ENCODE measurements around the gene PTPRM.

Gene PTPRM

DNA sequence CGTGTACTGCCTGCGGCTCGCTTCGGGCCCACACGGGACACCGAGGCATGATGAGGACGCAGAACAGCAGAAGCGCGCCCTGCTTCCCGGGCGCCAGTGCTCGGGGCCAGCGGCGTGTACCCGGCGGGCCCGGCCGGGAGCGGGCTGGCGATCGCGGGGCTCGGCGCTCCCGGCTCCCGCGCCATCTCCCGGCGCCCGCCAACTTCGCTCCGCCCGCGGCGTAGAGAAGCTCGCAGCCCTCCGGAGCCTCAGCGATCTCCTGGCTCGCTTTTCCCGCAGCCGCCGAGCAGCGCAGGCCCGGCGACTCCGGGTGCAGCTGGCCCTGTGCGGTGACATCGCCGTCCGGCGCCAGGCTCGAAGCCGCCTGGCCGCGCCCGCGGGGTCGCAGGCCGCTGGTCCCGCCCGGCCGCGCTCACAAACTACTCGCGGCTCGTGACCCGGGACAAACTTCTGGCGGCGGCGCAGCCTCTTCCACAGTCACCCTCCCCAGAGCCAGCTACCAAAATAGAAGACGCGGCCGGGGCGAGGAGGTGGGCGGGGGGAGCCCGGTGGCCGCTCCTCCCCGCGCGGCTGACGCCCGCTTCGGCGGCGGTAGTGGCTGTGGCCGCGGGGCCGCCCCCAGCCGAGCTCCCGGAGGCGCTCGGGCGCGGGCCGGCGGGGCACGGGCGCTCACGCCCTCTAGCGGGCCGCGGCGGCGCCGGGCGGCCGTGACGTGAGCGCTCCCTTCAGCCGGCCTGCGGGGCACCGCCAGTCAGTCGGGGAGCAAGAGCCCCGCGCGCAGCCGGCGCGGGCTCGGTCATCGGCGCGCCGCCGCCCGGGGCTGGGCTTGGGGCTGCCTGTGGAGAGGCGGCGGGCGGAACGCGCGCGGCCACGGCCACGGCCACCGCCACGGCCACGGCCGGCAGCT lies at the start of gene PTPRM:
Gene PTPRM (plus strand): TSS at position 750 of the 907 bp plus-strand sequence. CDS start 503 bp downstream, outside the sequence.
- DNase-seq = no peak

DNA sequence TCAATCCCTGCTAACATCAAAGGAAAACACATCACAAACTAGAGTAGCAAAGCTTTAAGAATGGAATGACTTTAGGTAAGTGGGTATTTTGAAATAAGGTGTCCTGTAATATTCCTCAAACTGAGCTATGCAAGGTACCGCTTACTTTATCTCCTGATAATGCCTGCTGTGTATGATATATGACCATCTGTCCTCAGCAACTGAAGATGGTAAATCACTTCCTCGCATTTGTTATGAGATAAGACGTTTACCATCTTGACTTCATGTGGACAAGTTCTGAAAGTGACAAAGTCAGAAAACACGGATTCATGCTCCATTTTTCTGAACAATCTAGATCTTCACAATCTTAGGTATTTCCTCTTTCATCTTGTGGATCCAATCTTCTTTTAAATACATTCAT lies 49.3 kb upstream of the PTPRM start:
- no peak for DNase-seq

DNA sequence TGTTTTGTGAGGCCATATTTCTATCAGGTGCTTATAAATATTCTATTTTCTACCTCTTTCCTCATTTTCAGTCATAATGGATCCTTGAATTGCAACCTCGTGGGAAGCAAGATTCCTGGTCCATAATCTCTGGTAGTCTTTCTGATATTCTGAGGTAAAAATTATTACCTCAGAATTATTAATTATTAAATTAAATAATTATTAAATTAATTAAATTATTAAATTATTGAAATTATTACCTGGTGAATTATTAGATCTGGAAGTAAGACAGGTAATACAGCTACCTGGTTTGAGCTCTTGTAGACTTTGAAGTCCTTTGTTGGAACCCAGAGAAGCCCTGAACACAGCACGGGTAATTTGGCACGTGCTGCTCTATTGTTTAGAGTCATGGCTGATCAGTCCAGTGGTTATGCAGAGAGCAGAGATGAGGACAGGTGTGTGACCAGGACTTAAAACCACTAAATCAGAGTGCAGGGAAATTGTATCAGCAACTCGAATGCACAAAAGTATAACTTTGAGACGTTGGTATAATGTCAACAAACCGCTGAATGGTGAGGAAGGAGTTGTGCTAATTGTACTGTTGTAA lies 46.8 kb upstream of the PTPRM start:
- DNase-seq = no peak

DNA sequence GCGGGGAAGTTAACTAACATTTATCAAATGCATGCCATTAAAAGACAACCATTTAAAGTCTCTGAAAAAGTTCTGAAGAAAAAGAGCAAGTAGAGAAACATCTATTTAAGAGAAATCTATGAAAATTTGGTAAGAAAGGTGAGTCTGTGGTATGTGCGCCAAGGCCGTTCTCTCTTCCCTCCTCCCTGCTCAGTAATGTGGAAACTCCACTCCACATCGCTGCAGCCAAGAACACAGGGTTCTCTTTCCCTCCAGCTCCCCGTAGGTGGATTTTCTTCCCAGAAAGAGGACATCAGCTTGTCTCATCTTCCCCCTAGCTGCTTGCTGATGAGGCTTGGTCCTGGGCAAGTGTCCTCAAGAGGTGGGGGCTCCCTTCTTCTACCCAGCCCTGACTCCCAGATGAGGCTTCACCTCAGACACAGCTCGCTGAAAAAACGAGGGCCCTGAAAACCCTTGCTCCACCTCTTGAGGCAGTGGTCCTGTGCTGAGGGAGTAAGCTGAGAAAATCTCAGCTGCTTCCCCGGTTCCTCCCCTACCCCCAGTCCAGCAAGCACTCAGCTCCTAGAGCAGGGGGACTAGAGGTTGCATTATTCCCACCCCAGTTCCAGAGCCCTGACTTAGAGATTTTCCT lies 45.8 kb upstream of the PTPRM start:
- no peak for DNase-seq

DNA sequence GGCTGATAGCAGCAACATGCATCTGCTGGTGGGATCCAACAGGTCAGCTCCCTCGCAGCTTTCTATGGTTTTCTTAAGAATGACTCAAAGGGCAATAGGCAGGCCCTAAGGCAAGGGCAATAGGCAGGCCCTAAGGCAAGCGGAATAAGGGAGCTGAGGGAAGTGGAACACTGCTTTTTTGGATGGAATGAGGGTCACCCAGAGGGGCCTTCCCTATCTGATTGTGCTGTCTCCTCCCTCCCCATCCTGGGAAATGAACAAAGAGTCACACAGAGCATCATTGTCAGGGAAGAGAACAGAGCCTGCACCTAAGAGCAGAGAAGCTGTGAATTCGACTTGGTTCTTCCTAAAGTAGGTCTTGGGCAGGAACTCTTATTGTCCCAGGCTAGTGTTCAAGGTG lies 43.3 kb upstream of the PTPRM start:
- no peak for DNase-seq

DNA sequence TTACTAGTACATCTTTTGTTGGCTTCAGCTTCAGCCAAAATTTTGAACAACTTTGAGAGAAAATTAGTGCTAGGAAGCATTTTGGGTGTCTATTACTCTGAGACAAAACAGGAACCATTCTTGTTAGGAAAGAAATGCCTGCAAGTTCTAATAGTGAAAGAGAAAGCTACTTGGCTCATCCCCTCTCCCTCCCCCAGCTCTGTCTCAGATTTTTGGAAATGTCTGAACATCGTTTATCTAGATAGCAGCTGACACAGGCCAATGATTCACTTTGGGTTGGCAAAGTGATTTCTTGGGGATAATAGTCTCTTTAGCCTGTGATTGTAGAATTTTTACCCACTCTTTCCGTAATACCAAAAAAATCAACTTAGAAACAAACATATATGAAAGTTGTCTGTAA lies 42.3 kb upstream of the PTPRM start:
- no peak for DNase-seq

DNA sequence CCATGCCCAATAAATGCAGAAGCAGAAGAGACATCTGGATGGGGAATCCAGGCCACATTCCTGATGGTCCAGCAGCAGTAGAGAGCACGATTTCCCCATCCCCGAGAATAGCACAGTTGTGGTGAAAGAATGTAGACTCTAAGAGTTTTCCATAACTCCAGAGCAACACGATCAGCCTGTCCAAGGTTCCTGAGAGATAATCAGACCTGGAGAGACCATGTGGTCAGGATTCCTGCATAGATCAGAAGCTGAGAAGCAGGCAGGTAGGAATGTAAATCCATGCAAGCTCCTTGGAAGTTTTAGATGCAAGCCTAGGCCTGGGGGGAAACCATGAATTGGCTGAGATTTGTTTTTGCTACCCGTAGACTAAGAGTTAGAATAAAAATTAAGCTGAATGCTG lies 34.2 kb upstream of the PTPRM start:
- DNase-seq = no peak

DNA sequence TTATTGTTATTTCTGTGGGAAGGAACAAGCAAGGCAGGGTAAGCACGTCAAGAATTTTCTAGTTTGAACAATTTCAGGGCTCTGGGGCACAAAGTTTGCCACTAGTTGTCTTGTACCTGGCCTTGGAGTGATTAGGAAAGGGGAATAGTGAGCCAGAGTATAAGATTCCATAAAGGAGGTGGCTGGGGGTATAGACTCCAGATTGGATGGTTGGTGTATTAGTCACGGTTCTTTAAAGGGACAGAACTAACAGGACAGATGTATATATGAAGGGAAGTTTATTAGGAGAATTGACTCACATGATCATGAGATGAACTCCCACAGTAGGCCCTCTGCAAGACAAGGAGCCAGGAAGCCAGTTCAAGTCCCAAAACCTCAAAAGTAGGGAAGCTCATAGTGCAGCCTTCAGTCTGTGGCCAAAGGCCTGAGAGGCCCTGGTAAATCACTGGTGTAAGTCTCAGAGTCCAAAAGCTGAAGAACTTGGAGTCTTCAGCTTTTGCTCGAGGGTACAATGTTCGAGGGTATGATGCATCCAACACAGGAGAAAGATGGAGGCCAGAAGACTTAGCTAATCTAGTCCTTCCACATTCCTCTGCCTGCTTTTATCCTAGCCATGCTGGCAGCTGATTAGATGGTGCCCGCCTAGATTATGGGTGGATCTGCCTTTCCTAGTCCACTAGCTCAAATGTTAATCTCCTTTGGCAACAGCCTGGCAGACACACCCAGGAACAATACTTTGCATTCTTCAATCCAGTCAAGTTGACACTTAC lies 31.5 kb upstream of the PTPRM start:
- no peak for DNase-seq

DNA sequence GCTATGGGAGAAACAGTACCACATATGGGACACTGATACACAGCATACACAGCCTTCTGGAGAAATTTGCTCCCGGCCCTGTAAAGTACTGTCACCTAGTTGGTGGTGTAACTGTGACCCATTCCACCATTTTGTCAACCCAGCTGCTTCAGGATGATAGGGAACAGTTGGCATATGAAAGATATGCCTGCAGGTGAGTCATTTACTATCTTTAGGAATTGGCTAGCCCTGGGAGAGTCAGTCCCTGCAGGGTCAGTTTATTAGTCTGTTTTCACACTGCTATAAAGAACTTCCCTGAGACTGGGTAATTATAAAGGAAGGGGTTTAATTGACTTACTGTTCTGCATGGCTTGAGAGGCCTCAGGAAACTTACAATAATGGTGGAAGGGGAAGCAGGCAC lies 30.0 kb upstream of the PTPRM start:
- DNase-seq = no peak

DNA sequence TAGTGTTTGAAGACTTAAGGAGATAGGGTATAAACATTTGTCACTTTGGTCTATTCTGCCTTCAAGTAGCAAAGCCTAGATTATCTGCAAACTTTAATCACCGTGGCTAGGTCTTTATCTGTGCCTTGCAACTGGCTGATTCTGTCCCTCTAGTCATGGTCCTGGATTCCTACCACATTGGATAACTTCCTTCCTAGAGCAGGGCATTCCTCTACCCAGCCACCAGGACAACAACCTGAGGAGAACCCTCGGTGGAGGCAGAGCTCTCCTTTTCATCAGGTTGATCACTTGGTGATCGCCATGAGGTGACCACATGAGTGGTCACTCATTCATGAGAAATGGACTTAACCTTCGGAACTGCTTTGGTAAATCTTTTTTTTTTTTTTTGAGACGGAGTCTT lies 25.3 kb upstream of the PTPRM start:
- DNase-seq = no peak

DNA sequence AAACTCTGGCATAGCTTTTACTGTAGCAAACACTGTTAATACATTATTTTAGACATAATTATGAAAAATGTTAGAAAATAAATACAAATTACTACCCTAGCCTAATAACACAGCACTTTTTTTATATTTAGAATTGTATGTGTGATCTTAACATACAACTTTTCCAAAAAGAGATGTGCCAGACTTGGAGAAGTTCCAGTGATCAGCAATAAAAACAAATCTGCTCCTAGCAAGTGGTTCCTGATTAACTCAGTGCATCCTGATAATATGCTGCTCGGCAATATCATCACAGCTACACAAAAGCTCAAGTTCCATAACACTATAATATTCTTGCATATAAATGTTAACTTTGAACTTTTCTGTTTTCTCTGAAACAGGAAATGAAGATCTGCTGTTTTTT lies 22.4 kb upstream of the PTPRM start:
- DNase-seq = no peak

DNA sequence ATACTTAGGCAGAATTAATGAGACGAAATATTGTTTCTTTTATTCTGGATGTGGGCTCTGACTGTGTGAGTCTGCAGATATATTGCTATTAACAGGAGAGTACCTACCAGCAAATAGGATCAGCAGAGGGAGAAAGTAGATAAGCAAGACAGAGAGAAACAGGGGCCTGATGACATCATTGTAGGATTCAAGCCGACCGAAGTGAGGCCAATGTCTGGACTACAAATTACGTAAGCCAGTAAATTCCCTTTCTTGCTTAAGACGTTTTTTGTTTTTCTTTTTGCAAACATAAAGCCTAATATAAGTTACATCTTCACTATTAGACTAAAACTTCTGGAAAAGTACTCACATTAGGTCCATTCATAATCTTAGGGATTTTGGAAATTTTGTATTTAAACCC lies 21.4 kb upstream of the PTPRM start:
- no peak for DNase-seq

DNA sequence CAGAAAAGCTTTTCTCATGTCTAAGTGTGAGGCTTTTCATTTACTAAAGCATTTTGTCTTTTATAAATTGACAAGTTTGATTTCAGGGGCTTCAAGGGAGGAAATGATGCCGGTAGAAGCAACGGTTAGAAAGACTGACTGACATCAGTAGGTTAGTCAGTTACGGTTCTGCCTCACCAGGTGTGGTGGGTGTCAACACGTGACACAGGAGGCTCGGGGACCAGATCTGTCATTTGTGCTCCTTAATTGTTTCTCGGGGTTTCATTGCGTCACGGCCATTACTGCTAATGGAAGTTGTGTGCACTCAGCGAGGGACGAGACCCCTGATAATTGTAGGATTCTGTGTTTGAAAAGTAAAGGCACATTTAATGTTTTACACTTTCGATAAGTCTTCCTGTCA lies 18.9 kb upstream of the PTPRM start:
- no peak for DNase-seq

DNA sequence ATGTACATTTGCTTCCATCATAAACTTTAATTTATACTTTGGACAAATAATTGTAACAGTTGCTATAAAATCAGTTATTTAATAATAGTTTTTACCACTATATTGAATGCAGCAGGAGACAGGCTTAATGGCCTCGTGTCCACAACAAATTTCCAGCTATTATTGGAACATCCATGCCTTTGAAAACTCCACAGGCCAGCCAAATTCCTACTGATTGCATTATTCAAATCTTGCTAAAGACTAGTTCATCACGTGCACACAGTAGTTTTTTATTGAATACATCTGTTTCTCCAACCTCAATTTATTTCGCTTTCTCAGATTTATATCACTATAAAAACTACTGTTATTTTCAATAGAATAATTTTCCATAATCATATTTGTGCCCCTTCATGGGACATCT lies 18.4 kb upstream of the PTPRM start:
- no peak for DNase-seq

DNA sequence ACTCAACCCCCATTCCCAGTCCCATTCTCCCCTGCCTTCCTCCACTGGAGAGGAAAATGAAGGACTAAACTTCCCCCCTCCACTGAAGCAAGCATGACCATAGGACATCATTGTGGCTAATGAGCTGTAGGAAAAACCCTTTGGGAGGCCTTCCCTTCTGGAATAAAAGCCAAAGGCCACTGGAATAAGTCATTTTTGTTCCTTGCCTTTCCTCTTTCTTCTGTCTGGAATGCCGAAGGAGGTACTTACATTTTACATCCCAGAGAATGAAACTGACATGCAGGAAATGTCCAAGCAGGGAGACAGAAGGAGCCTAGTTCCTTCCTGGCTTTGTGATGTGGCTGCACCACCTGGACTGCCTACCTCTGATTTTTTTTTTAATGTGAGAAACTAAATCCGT lies 9.1 kb upstream of the PTPRM start:
- no peak for DNase-seq

DNA sequence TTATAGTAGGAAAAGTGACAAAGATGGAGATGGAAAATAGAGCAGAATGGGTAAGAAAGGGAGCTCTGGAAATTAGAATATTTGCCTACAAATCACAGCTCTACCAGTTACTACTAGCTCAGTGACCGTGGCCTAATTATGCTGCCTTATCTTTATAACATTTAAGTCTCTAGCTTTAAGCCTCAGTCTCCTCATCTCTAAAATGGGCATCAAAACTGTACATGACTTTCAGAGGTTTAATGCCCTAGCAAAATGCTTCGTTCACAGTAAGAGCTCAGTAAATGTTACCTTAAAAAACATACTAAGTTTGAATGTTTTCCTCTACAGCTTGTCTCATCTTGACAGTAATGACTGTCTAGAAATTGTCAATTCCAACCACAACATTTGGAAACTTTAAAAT lies 8.3 kb upstream of the PTPRM start:
- no peak for DNase-seq

DNA sequence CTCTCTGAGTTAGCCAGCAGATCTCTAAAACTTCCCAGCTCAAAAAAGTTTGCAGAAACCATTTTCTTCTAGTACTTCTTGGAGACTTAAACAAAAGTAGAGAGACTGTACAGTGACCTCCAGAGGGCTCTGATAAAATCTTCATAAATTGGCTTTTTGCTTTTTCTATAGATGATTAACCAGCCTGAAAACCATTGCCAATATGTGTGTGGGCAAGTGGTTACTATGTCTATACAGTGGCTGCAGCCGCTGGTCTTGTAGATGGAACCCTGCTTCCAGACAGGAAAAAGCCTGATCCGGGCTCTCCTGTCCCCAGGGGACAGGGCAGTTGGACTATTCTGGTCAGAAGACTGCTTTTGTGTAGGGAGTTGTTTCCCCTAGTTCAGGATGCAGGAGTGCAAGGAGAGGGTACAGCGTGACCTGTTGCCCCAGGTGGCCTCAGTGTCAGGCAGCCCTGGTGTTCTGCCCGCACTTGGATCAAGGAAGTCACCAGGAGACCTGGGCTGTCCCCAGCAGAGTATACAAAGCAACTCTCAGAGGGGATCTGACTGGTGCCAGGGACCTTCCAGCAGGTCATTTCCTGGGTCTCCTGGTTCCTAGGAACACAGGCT lies 7.3 kb upstream of the PTPRM start:
- DNase-seq = no peak

DNA sequence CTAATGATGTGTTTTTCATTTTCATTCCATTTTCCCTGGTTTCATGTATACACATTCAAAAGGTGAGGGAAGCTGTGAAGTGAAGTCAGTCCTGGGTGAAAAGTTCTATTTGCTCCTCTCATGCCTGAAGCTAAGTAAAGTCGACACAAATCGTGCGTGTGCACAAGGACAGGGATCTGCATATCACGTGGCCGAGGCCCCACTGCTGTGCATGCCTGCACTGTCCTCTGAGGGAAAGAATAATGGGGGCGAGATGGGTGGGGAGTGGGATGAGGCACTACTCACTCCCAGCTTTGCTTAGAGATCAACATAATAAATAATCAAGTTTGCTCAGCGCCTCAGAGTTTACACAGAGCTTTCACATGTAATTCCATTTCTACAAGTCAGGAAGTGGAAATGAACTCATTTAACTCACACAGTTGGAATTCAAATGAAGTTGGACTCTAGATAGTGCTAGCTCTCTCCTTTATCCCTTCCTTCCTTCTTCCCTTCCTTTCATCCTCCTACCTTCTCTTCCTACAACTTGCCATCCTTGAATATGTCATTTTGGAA lies 5.1 kb upstream of the PTPRM start:
- no peak for DNase-seq

DNA sequence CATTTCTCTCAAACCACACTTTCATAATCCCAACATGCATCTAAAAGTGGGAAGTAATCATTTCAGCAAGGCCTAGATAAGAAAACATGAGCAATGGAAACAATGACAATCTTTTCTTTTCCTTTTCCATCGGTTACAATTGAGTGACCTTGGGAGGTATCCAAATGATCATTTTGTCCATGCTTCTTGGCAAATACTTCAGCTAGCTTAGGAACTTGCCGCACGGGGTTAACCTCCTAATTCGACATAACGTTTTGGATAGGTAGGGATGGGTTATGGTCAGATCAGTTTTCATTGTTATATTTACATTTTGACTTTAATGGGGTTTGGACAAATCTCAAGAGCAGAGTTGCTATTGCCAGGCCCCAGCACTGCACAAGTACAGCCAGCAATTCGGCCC lies 4.6 kb upstream of the PTPRM start:
- DNase-seq = no peak

DNA sequence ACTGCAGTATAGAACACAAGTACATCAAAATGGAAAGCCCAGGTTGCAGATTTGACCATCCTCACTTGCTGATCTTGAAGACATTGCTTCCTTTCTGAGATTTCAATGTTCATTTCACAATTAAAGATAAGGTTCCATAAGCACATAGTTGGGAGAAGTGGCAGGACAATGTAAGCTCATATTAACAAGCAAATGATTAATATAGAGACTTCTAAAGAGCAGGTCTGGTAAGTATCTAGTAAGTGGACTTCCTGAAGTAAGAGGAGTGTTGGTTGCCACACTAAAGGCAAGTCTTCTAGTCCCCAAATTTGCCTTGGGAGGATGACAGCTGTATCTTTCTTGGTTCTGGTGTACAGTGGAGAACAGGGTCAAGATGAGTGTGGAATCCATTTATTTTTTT lies 1.4 kb upstream of the PTPRM start:
- DNase-seq = no peak

DNA sequence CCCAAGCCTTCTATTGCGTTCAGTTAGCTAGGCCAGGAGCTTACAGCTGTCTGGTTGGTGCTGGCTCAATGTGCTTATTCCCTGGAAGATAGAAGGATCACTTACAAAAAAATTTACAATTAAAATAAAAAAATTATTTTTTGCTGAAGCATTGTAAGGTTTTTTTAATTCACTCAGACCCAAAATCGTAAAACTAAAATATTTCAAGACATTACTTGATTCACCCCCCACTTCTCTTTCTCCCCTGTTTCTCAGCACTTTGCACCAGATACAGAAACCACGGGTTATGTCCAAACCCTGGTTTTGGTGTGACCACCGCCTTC lies 911 bp upstream of the PTPRM start:
- DNase-seq = no peak

DNA sequence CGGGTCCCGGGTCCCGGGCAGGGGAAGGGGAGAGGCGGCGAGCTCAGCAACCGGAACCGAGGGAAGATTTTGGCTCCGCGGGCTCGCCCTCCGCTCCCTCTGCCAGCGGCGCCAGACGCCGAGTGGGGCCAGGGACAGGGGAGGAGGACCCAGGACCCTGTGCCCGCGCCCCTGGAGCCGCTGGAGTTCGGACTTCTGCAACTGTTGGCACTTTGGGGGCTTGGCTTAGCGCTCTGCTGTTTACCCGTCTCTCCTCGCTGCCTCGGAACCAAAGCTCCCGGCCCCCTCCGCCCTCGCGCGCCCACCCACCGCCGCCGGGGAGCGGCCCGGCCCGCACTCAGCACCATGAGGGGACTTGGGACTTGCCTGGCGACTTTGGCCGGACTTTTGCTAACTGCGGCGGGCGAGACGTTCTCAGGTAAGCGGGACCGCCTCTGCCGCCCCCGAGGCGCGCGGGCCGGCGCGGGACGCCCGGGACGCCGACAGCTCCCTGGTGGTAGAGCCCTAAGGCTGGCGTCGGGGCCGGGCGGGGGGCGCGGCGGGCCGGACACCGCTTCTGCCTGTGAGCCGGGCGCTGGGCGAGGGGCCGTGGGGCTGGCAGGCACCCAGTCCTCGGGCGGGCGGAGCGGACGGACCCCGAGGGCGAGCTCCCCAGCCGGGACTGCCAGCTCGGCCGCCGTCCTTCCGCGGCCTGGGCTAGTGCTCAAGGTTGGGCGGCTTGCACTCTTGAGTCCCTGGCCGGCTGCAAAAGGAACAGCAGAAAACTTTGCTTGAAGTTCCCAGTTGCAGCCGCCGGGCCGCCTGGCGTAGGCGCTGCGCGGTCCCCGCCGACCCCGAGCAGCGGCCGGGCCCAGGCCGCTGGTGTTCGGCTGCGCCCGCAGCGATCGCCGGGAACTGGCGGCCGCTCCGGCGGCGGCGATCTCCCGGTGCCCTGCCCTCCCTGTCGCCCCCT lies 634 bp downstream of the PTPRM start:
- DNase-seq = no peak
